ENCODE measurements around the gene BRINP3. TPM values are rescaled to one million over a fixed set of nuclear protein-coding genes. Genes with fewer than 3 reads are reported as not detected.

BRINP3 gene
- total RNA-seq, 1 experiment from 2014 or later: 0.28 TPM

- TF ChIP-seq, protein P1, sequence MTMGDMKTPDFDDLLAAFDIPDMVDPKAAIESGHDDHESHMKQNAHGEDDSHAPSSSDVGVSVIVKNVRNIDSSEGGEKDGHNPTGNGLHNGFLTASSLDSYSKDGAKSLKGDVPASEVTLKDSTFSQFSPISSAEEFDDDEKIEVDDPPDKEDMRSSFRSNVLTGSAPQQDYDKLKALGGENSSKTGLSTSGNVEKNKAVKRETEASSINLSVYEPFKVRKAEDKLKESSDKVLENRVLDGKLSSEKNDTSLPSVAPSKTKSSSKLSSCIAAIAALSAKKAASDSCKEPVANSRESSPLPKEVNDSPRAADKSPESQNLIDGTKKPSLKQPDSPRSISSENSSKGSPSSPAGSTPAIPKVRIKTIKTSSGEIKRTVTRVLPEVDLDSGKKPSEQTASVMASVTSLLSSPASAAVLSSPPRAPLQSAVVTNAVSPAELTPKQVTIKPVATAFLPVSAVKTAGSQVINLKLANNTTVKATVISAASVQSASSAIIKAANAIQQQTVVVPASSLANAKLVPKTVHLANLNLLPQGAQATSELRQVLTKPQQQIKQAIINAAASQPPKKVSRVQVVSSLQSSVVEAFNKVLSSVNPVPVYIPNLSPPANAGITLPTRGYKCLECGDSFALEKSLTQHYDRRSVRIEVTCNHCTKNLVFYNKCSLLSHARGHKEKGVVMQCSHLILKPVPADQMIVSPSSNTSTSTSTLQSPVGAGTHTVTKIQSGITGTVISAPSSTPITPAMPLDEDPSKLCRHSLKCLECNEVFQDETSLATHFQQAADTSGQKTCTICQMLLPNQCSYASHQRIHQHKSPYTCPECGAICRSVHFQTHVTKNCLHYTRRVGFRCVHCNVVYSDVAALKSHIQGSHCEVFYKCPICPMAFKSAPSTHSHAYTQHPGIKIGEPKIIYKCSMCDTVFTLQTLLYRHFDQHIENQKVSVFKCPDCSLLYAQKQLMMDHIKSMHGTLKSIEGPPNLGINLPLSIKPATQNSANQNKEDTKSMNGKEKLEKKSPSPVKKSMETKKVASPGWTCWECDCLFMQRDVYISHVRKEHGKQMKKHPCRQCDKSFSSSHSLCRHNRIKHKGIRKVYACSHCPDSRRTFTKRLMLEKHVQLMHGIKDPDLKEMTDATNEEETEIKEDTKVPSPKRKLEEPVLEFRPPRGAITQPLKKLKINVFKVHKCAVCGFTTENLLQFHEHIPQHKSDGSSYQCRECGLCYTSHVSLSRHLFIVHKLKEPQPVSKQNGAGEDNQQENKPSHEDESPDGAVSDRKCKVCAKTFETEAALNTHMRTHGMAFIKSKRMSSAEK (CRISPR knock-in tag; IDR thresholded peaks at IDR 0.05; ENCODE audit: borderline replicate concordance): no peak
- TF ChIP-seq ZNF416 (CRISPR knock-in tag; IDR thresholded peaks at IDR 0.05): no peak
- no peak for TF ChIP-seq CBFB (CRISPR knock-in tag; IDR thresholded peaks at IDR 0.05; ENCODE audit: low read depth)
- TF ChIP-seq CREB1 (CRISPR knock-in tag; IDR thresholded peaks at IDR 0.05): no peak
Measured at GRCh38 chr1:190289897-190290296, 187.8 kb downstream of the BRINP3 start (continued).

GRCh38 chr1:190286111-190286510 lies 191.6 kb downstream of the BRINP3 start:
- POLR2A ChIA-PET: no interaction called here
- DNase-seq (ENCODE audit: low spot score): no peak

More at GRCh38 chr1:190286111-190286510, 191.6 kb downstream of the BRINP3 start:
- Mint-ChIP-seq H3K4me3 (no peak overlapping the region), H3K36me3 (no peaks in the 10 kb centered on the region), H3K9me3 (no peaks in the 10 kb centered on the region), H3K27ac (no peak overlapping the region), H3K4me1 (no peaks in the 10 kb centered on the region), H3K27me3 (ENCODE audit: low read depth) (no peaks in the 10 kb centered on the region)
- CTCF ChIA-PET: no interaction called here
- no peak for TF ChIP-seq ZNF396 (CRISPR knock-in tag; IDR thresholded peaks at IDR 0.05; ENCODE audit: borderline replicate concordance)
- no peak for TF ChIP-seq ZNF512 (CRISPR knock-in tag; IDR thresholded peaks at IDR 0.05; ENCODE audit: borderline replicate concordance)
- TF ChIP-seq, protein P2, sequence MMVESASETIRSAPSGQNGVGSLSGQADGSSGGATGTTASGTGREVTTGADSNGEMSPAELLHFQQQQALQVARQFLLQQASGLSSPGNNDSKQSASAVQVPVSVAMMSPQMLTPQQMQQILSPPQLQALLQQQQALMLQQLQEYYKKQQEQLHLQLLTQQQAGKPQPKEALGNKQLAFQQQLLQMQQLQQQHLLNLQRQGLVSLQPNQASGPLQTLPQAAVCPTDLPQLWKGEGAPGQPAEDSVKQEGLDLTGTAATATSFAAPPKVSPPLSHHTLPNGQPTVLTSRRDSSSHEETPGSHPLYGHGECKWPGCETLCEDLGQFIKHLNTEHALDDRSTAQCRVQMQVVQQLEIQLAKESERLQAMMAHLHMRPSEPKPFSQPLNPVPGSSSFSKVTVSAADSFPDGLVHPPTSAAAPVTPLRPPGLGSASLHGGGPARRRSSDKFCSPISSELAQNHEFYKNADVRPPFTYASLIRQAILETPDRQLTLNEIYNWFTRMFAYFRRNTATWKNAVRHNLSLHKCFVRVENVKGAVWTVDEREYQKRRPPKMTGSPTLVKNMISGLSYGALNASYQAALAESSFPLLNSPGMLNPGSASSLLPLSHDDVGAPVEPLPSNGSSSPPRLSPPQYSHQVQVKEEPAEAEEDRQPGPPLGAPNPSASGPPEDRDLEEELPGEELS (CRISPR knock-in tag; IDR thresholded peaks at IDR 0.05): no peak
- TF ChIP-seq FOXK1 (CRISPR knock-in tag; IDR thresholded peaks at IDR 0.05): no peak
- TF ChIP-seq ZNF263 (CRISPR knock-in tag; IDR thresholded peaks at IDR 0.05; ENCODE audit: low read depth): no peak
- no peak for TF ChIP-seq IRF2 (CRISPR knock-in tag; IDR thresholded peaks at IDR 0.05; ENCODE audit: borderline replicate concordance, low read depth)
- TF ChIP-seq, protein P3, sequence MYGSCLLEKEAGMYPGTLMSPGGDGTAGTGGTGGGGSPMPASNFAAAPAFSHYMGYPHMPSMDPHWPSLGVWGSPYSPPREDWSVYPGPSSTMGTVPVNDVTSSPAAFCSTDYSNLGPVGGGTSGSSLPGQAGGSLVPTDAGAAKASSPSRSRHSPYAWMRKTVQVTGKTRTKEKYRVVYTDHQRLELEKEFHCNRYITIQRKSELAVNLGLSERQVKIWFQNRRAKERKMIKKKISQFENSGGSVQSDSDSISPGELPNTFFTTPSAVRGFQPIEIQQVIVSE (CRISPR knock-in tag; IDR thresholded peaks at IDR 0.05; ENCODE audit: borderline replicate concordance): no peak
- TF ChIP-seq, protein P4, sequence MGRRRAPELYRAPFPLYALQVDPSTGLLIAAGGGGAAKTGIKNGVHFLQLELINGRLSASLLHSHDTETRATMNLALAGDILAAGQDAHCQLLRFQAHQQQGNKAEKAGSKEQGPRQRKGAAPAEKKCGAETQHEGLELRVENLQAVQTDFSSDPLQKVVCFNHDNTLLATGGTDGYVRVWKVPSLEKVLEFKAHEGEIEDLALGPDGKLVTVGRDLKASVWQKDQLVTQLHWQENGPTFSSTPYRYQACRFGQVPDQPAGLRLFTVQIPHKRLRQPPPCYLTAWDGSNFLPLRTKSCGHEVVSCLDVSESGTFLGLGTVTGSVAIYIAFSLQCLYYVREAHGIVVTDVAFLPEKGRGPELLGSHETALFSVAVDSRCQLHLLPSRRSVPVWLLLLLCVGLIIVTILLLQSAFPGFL (CRISPR knock-in tag; IDR thresholded peaks at IDR 0.05; ENCODE audit: borderline replicate concordance): no peak
- TF ChIP-seq RELA (CRISPR knock-in tag; IDR thresholded peaks at IDR 0.05; ENCODE audit: borderline replicate concordance): no peak
- no peak for TF ChIP-seq ESRRA (CRISPR knock-in tag; IDR thresholded peaks at IDR 0.05; ENCODE audit: borderline replicate concordance)
- no peak for TF ChIP-seq NR1H2 (CRISPR knock-in tag; IDR thresholded peaks at IDR 0.05)
- no peak for TF ChIP-seq FOXP1 (CRISPR knock-in tag; IDR thresholded peaks at IDR 0.05; ENCODE audit: borderline replicate concordance)
- no peak for TF ChIP-seq TCF7 (CRISPR knock-in tag; IDR thresholded peaks at IDR 0.05; ENCODE audit: low read depth)
- ATAC-seq: no peak

Data from WTC11 (cell line).